Colonic mucosa (tissue), 4 donors: ENCODE results near the gene MED13L. TPM values are rescaled to one million over a fixed set of nuclear protein-coding genes. Genes with fewer than 3 reads are reported as not detected.

Experiments
- DNase-seq: peaks from one replicate; pipeline ENCODE4 v3.0.0-alpha.2; 2020
- H3K27ac ChIP-seq: fragments of 200-600 bp; one replicate; pipeline ENCODE4 v1.8.0; 2021
- H3K27me3 ChIP-seq: fragments of 200-600 bp; one replicate; pipeline ENCODE4 v1.8.0; 2021
- H3K36me3 ChIP-seq: fragments of 200-600 bp; one replicate; pipeline ENCODE4 v1.8.0; 2021
- H3K4me1 ChIP-seq: fragments of 200-600 bp; one replicate; pipeline ENCODE4 v1.8.0; 2021; ENCODE audit warnings: mild to moderate bottlenecking
- H3K4me3 ChIP-seq: fragments of 200-600 bp; one replicate; pipeline ENCODE4 v1.8.0; 2021
- H3K9ac ChIP-seq, 2 donors: one replicate each; pipeline ENCODE4 v1.7.0; 2013; ENCODE audit warnings: control low read depth in 2 of 2, low read depth in 2 of 2, low read length in 2 of 2
- H3K9me3 ChIP-seq: fragments of 200-600 bp; one replicate; pipeline ENCODE4 v1.8.0; 2021
- CTCF ChIP-seq: fragments of 200-600 bp; IDR thresholded peaks from one replicate; pipeline ENCODE4 v1.8.0; 2022; ENCODE audit warnings: antibody characterized with exemption, mild to moderate bottlenecking
- intact Hi-C: fragments of 100-400 bp; cut with DNase I; formaldehyde crosslinking; loops from one replicate; pipeline ENCODE4 v1.14.1; 2022
- total RNA-seq, 2 donors: library from RNA; stranded (reverse); fragmentation: NEBNext Ultra II Directional in 1 of 2; extraction: Animal tissue kit (Norgen Biotek cat#: 25700) in 1 of 2; gene quantifications; one replicate each; pipeline ENCODE4 v1.2.1, GENCODE V29; 2021
- donor health status: healthy.
- donor health status: DM: no; HTN: no; CAD: no.
- donor health status: DM: no; HTN: no; CAD: no.

The MED13L gene
- total RNA-seq, 2 donors from 2014 or later, result 73.8 to 92.6 TPM

GRCh38 chr12:116128779-116129178 is 148.7 kb downstream of the MED13L start:
- no peak for TF ChIP-seq CTCF
- no peaks in the 10 kb centered on the region for H3K36me3 ChIP-seq
- H3K4me1 ChIP-seq, result peaks cover 7% of the 10 kb centered on the region
- intact Hi-C loops, result no loop called here
- H3K9me3 ChIP-seq, result no peaks in the 10 kb centered on the region
- no peaks in the 10 kb centered on the region for H3K27me3 ChIP-seq
- no peak for DNase-seq
- no peak overlapping the region for H3K4me3 ChIP-seq
- no peak overlapping the region for H3K9ac ChIP-seq
- H3K27ac ChIP-seq, result no peak overlapping the region

DNA sequence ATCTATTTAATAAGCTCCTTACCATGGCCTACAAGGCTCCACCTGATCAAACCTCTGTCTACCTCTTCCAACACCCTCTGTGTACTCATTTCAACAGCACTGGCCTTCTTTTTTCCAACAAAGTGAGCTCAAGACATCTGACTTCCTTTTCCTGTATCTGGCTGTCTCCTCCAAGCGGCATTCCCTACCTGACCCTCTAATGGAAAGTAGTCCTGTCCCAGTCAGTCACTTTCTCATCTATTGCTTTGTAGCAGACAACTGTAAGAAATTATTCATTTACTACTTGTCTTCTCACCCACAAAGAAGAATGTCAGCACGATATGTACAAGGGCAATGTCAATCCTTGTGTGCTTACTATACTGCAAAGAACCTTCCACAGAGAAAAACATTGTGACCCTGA is 149.6 kb downstream of the MED13L start:
- Histone ChIP-seq H3K9ac (no peak overlapping the region), H3K36me3 (no peaks in the 10 kb centered on the region), H3K27me3 (no peaks in the 10 kb centered on the region), H3K27ac (no peak overlapping the region), H3K9me3 (no peaks in the 10 kb centered on the region), H3K4me1 (peaks cover 6% of the 10 kb centered on the region), H3K4me3 (no peak overlapping the region)
- intact Hi-C loops, result no loop called here
- TF ChIP-seq CTCF, result no peak
- no peak for DNase-seq

DNA sequence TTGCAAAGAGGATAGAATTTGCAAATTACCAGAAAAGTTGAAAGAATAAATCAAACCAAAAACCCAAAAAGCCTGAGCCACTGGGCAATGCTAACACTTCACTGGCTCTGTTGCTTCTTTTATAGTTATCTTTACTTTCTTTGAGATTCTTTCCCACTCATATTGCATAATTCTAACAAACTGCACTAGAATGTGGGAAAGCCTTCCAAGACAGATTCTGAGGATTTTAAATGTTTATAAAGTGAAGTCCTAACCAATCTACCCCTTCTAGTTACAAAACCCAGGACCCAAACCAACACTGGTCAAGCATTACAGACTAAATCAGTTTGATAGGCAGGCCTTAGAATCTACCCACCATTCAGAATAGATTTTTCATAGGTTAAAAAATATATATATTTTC is 150.9 kb downstream of the MED13L start:
- Histone ChIP-seq H3K27ac (no peak overlapping the region), H3K27me3 (no peaks in the 10 kb centered on the region), H3K4me3 (no peak overlapping the region), H3K9me3 (no peaks in the 10 kb centered on the region), H3K4me1 (peaks cover 9% of the 10 kb centered on the region), H3K36me3 (no peaks in the 10 kb centered on the region), H3K9ac (no peak overlapping the region)
- DNase-seq, result no peak
- no peak for TF ChIP-seq CTCF
- intact Hi-C loops, result no loop called here

GRCh38 chr12:116125956-116126566 is 151.4 kb downstream of the MED13L start:
- no peaks in the 10 kb centered on the region for H3K36me3 ChIP-seq
- H3K4me3 ChIP-seq, result no peak overlapping the region
- H3K9me3 ChIP-seq, result no peaks in the 10 kb centered on the region
- TF ChIP-seq CTCF, result no peak
- H3K27ac ChIP-seq, result no peak overlapping the region
- H3K4me1 ChIP-seq, result peaks cover 9% of the 10 kb centered on the region
- no peak overlapping the region for H3K9ac ChIP-seq
- intact Hi-C loops, result no loop called here
- no peaks in the 10 kb centered on the region for H3K27me3 ChIP-seq
- DNase-seq, result no peak

- intact Hi-C loops, result no loop called here
- H3K27ac ChIP-seq, result no peak overlapping the region
- no peaks in the 10 kb centered on the region for H3K27me3 ChIP-seq
- no peaks in the 10 kb centered on the region for H3K36me3 ChIP-seq
- no peak overlapping the region for H3K9ac ChIP-seq
- DNase-seq, result no peak
- H3K4me3 ChIP-seq, result no peak overlapping the region
- H3K9me3 ChIP-seq, result no peaks in the 10 kb centered on the region
- TF ChIP-seq CTCF, result no peak
- peaks cover 9% of the 10 kb centered on the region for H3K4me1 ChIP-seq
These were observed 152.4 kb downstream of the MED13L start for GRCh38 chr12:116125084-116125483.
